Measurements from ENCODE around the gene GUSB. TPM values are rescaled to one million over a fixed set of nuclear protein-coding genes. Genes with fewer than 3 reads are reported as not detected.
A peak's percentile ranks its signal among the peaks of the same experiment; 100 is the strongest.

GUSB gene
- total RNA-seq, 1 experiment from 2014 or later: 65.6 TPM

DNA sequence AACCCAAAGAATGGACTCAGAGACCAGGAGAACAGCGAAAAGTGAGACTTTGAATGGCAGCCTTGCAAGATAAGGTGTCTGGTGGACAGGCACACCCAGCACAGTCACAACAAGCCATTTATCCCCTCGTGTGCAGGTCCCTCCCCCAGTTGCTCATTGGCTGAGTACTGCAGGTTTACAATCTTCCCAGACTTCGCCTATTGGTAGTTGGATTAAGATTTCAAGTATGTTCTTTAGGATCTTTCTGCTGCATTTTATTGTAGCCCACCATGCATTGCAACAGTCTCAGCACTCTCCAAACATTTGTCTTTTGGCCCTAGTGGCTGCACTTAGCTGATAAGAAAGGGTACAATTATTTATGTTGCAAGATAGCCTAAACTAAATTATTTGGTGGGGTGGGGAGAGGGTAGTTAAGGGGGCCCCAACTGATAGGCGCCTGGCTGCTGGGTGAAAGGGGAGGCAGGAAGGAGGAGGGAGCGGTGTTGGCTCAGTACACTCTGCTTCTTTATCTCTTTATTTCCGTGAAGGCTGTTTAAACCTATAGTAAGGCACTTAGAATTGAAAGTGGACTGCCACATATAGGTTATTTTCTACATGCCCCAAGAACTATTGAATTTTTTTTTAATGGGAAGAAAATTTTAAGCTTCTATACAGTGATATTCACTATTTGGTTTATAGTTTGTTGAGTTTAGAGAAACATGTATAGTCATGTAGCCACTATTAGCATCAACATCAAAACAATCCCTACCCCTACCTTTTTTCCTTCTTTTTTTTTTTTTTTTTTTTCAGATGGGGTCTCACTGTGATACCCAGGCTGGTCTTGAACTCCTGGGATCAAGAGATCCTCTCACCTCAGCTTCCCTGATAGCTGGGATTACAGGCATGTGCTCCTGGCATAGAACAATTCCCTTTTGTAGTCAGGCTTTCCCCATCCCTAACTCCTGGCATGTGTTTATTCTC lies 54.2 kb downstream of the GUSB start:
- peak; percentile 19 for DNase-seq (ENCODE audit: low spot score)
- no peak for TF ChIP-seq EZH2 (IDR thresholded peaks at IDR 0.05; ENCODE audit: borderline replicate concordance, low read depth, low read length, poor library complexity, severe bottlenecking)
- TF ChIP-seq, protein P1, sequence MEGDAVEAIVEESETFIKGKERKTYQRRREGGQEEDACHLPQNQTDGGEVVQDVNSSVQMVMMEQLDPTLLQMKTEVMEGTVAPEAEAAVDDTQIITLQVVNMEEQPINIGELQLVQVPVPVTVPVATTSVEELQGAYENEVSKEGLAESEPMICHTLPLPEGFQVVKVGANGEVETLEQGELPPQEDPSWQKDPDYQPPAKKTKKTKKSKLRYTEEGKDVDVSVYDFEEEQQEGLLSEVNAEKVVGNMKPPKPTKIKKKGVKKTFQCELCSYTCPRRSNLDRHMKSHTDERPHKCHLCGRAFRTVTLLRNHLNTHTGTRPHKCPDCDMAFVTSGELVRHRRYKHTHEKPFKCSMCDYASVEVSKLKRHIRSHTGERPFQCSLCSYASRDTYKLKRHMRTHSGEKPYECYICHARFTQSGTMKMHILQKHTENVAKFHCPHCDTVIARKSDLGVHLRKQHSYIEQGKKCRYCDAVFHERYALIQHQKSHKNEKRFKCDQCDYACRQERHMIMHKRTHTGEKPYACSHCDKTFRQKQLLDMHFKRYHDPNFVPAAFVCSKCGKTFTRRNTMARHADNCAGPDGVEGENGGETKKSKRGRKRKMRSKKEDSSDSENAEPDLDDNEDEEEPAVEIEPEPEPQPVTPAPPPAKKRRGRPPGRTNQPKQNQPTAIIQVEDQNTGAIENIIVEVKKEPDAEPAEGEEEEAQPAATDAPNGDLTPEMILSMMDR (conservative IDR thresholded peaks at IDR 0.05; ENCODE audit: low read depth, low read length): no peak
- no peaks in the 10 kb centered on the region for H3K9me3 ChIP-seq (ENCODE audit: low read depth, low read length, poor library complexity, severe bottlenecking)
- no peak overlapping the region for H3K27ac ChIP-seq (ENCODE audit: low read depth, low read length, poor library complexity, severe bottlenecking)
- no TSS peak for BruUV-seq (replicated peaks)
- H3K4me3 ChIP-seq (ENCODE audit: low read depth, low read length, poor library complexity, severe bottlenecking): no peak overlapping the region
- no peaks in the 10 kb centered on the region for H3K36me3 ChIP-seq (ENCODE audit: insufficient read depth, low read length, poor library complexity, severe bottlenecking)
- POLR2A ChIA-PET (ENCODE audit: low non-redundant PET): no interaction called here
- CTCF ChIA-PET: no interaction called here
- H3K4me1 ChIP-seq (ENCODE audit: insufficient read depth, low read length, poor library complexity, severe bottlenecking): no peaks in the 10 kb centered on the region
- intact Hi-C loops (cut with micrococcal nuclease; ENCODE audit: unreplicated experiment): no loop called here
- H3K27me3 ChIP-seq (replicated peaks; ENCODE audit: insufficient read depth, low read depth, low read length, poor library complexity): no peaks in the 10 kb centered on the region

DNA sequence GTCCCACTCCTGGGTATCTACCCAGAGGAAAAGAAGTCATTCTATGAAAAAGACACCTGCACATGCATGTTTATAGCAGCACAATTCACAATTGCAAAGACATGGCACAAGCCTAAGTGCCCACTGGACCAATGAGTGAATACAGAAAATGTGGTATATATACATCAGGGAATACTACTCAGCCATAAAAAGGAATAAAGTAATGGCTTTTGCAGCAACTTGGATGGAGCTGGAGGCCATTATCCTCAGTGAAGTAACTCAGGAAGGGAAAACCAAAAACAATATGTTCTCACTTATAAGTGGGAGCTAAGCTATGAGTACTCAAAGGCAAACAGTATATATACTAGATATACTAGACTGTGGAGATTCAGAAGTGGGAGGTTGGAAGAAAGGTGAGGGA lies 55.4 kb downstream of the GUSB start:
- POLR2A ChIA-PET (ENCODE audit: low non-redundant PET): no interaction called here
- CTCF ChIA-PET: no interaction called here
- TF ChIP-seq, protein P1 (conservative IDR thresholded peaks at IDR 0.05; ENCODE audit: low read depth, low read length): no peak
- no peak for TF ChIP-seq EZH2 (IDR thresholded peaks at IDR 0.05; ENCODE audit: borderline replicate concordance, low read depth, low read length, poor library complexity, severe bottlenecking)
- H3K27ac ChIP-seq (ENCODE audit: low read depth, low read length, poor library complexity, severe bottlenecking): no peak overlapping the region
- DNase-seq (ENCODE audit: low spot score): no peak
- no peaks in the 10 kb centered on the region for H3K27me3 ChIP-seq (replicated peaks; ENCODE audit: insufficient read depth, low read depth, low read length, poor library complexity)
- intact Hi-C loops (cut with micrococcal nuclease; ENCODE audit: unreplicated experiment): no loop called here
- H3K4me3 ChIP-seq (ENCODE audit: low read depth, low read length, poor library complexity, severe bottlenecking): no peak overlapping the region
- H3K4me1 ChIP-seq (ENCODE audit: insufficient read depth, low read length, poor library complexity, severe bottlenecking): no peaks in the 10 kb centered on the region
- H3K36me3 ChIP-seq (ENCODE audit: insufficient read depth, low read length, poor library complexity, severe bottlenecking): no peaks in the 10 kb centered on the region
- H3K9me3 ChIP-seq (ENCODE audit: low read depth, low read length, poor library complexity, severe bottlenecking): no peaks in the 10 kb centered on the region
- no TSS peak for BruUV-seq (replicated peaks)

DNA sequence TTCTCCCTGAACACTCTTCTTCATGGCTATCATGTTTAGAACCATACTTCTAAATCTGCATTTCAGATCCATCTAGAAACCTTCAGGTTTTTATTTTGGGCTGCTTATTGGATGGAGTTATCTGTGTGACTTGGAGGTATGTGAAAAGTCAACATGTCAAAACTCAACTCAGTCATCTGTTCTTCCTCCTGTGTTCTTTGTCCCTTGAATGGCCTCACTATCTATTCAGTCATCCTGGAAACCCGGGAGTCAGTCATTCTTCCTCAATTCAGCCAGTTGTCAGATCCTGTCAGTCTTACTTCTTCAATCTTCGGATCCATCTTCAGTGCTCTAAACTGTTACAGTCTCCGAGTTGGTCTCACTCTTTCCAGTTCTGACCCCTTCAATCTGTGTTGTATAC lies 57.0 kb downstream of the GUSB start:
- ChIA-PET CTCF (no interaction called here), POLR2A (ENCODE audit: low non-redundant PET) (no interaction called here)
- intact Hi-C loops (cut with micrococcal nuclease; ENCODE audit: unreplicated experiment): no loop called here
- Histone ChIP-seq H3K4me3 (ENCODE audit: low read depth, low read length, poor library complexity, severe bottlenecking) (no peak overlapping the region), H3K9me3 (ENCODE audit: low read depth, low read length, poor library complexity, severe bottlenecking) (no peaks in the 10 kb centered on the region), H3K36me3 (ENCODE audit: insufficient read depth, low read length, poor library complexity, severe bottlenecking) (no peaks in the 10 kb centered on the region), H3K27ac (ENCODE audit: low read depth, low read length, poor library complexity, severe bottlenecking) (no peak overlapping the region), H3K27me3 (replicated peaks; ENCODE audit: insufficient read depth, low read depth, low read length, poor library complexity) (no peaks in the 10 kb centered on the region), H3K4me1 (ENCODE audit: insufficient read depth, low read length, poor library complexity, severe bottlenecking) (no peaks in the 10 kb centered on the region)
- no TSS peak for BruUV-seq (replicated peaks)
- DNase-seq (ENCODE audit: low spot score): no peak
- no peak for TF ChIP-seq EZH2 (IDR thresholded peaks at IDR 0.05; ENCODE audit: borderline replicate concordance, low read depth, low read length, poor library complexity, severe bottlenecking)

Data from A673 (cell line).